Uterus (tissue), 2 donors: Measurements from ENCODE around the gene AGPAT1.

Experiments used
- POLR2A ChIP-seq, 2 donors: fragments of 450-650 bp; IDR thresholded peaks; one replicate each; pipeline ENCODE4 v1.6.1; 2016; ENCODE audit warnings: antibody characterized with exemption in 2 of 2, mild to moderate bottlenecking in 1 of 2, moderate library complexity in 1 of 2
- TF ChIP-seq, protein P1 (sequence below), 4 experiments: fragments of 200-600 bp in 2 of 4; fragments of 450-650 bp in 2 of 4; sonication (generic) in 2 of 4; IDR thresholded peaks; one replicate each; pipeline ENCODE4 v1.5.1; 2016 to 2019; ENCODE audit warnings: antibody characterized with exemption in 4 of 4, mild to moderate bottlenecking in 2 of 4, moderate library complexity in 1 of 4

GRCh38 chr6:32220021-32220420 lies 44.1 kb upstream of the AGPAT1 start:
- TF ChIP-seq, protein P1, sequence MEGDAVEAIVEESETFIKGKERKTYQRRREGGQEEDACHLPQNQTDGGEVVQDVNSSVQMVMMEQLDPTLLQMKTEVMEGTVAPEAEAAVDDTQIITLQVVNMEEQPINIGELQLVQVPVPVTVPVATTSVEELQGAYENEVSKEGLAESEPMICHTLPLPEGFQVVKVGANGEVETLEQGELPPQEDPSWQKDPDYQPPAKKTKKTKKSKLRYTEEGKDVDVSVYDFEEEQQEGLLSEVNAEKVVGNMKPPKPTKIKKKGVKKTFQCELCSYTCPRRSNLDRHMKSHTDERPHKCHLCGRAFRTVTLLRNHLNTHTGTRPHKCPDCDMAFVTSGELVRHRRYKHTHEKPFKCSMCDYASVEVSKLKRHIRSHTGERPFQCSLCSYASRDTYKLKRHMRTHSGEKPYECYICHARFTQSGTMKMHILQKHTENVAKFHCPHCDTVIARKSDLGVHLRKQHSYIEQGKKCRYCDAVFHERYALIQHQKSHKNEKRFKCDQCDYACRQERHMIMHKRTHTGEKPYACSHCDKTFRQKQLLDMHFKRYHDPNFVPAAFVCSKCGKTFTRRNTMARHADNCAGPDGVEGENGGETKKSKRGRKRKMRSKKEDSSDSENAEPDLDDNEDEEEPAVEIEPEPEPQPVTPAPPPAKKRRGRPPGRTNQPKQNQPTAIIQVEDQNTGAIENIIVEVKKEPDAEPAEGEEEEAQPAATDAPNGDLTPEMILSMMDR (IDR thresholded peaks at IDR 0.05) = no peak
- no peak for TF ChIP-seq POLR2A (IDR thresholded peaks at IDR 0.05)
